HepG2 (cell line): ENCODE data around the gene CD177. TPM values are rescaled to one million over a fixed set of nuclear protein-coding genes. Genes with fewer than 3 reads are reported as not detected.
"Not testable (repeated sequence)": the region's sequence is repeated elsewhere in the genome, so short reads cannot be mapped to it uniquely, and the experiment has no call there.

ENCODE experiments used
- ATAC-seq: fragments of 200-7000 bp; cut with Tn5 transposase; 3 replicates; pipeline ENCODE4 v1.9.1; 2020; ENCODE audit warnings: mild to moderate bottlenecking, moderate library complexity
- BruUV-seq: library from RNA; stranded (reverse); fragments of 400-500 nt; replicated peaks from 2 replicates; lab custom pipeline; 2021; lab: Mats Ljungman, UMichigan
- CTCF ChIA-PET: fragments of 300-600 bp; formaldehyde crosslinking; extraction: SDS; loops from one replicate; lab custom pipeline; 2021; ENCODE audit warnings: low total read pairs, inconsistent platforms, low intra/inter-chr PET ratio; lab: Yijun Ruan, JAX
- POLR2A ChIA-PET: fragments of 350-600 bp; sonication (Branson Sonifier 250); formaldehyde crosslinking; loops from one replicate; lab custom pipeline; 2020; ENCODE audit warnings: antibody characterized with exemption, inconsistent platforms; lab: Yijun Ruan, JAX
- DNase-seq: peaks from one replicate; pipeline ENCODE4 v3.0.0-alpha.2; 2015; ENCODE audit warnings: low spot score
- FAIRE-seq: peaks from 3 replicates; lab custom pipeline; 2011; peaks lifted over from hg19 to GRCh38; lab: Jason Lieb, UNC
- H2AFZ ChIP-seq: one replicate; pipeline ENCODE4 v1.6.1; 2011; ENCODE audit warnings: low read length, inconsistent platforms
- H3K27ac ChIP-seq: fragments of 300-600 bp; 3 replicates; pipeline ENCODE4 v1.8.0; 2011; ENCODE audit warnings: mixed run types, mild to moderate bottlenecking, mixed read lengths, low read length, inconsistent platforms; ENCODE audit not compliant: insufficient read depth; ENCODE audit errors: extremely low read length
- H3K27me3 ChIP-seq, 2 experiments: fragments of 200-600 bp in 1 of 2; 2 replicates in 1 of 2; 3 replicates in 1 of 2; pipeline versions ENCODE4 v1.6.0 to v1.8.0; 2011; ENCODE audit warnings: low read length in 2 of 2, mild to moderate bottlenecking in 2 of 2, moderate library complexity in 2 of 2, inconsistent platforms in 1 of 2; ENCODE audit not compliant: insufficient read depth in 2 of 2, control insufficient read depth in 1 of 2
- H3K36me3 ChIP-seq, 2 experiments: fragments of 200-600 bp in 1 of 2; replicated peaks in 1 of 2; 2 replicates in 1 of 2; 3 replicates in 1 of 2; pipeline versions ENCODE4 v1.5.1 to v1.8.0; 2011; ENCODE audit warnings: low read length in 2 of 2, inconsistent platforms in 1 of 2; ENCODE audit not compliant: insufficient read depth in 2 of 2, control insufficient read depth in 1 of 2
- H3K4me1 ChIP-seq: 2 replicates; pipeline ENCODE4 v1.5.1; 2012; ENCODE audit warnings: low read length, inconsistent platforms; ENCODE audit not compliant: insufficient read depth
- H3K4me2 ChIP-seq: 2 replicates; pipeline ENCODE4 v1.6.0; 2011; ENCODE audit warnings: low read depth, low read length, inconsistent platforms
- H3K4me3 ChIP-seq, 3 experiments: fragments of 200-600 bp in 1 of 3; sonication (generic), shearing (Covaris generic) in 1 of 3; replicated peaks in 1 of 3; 2 replicates each; pipeline ENCODE4 v1.5.1; 2011 to 2016; ENCODE audit warnings: low read length in 3 of 3, inconsistent platforms in 2 of 3, low read depth in 2 of 3, mild to moderate bottlenecking in 2 of 3, control low read depth in 1 of 3, mixed read lengths in 1 of 3; ENCODE audit not compliant: insufficient read depth in 1 of 3
- H3K79me2 ChIP-seq: one replicate; pipeline ENCODE4 v1.6.1; 2011; ENCODE audit warnings: low read length, inconsistent platforms; ENCODE audit not compliant: insufficient read depth
- H3K9ac ChIP-seq: 2 replicates; pipeline ENCODE4 v1.6.0; 2011; ENCODE audit warnings: mild to moderate bottlenecking, low read depth, low read length, inconsistent platforms; ENCODE audit not compliant: insufficient read depth
- H3K9me3 ChIP-seq: 2 replicates; pipeline ENCODE4 v1.5.1; 2012; ENCODE audit warnings: mild to moderate bottlenecking, low read length
- H4K20me1 ChIP-seq: 2 replicates; pipeline ENCODE4 v1.6.0; 2011; ENCODE audit warnings: inconsistent platforms, mild to moderate bottlenecking, low read length, moderate library complexity; ENCODE audit not compliant: insufficient read depth
- DPF2 ChIP-seq: sonication (generic); formaldehyde crosslinking; IDR thresholded peaks from 2 replicates; pipeline ENCODE4 v1.4.0; 2020; ENCODE audit warnings: mild to moderate bottlenecking, low read depth, missing genetic modification reagents, borderline replicate concordance
- DR1 ChIP-seq: sonication (generic); formaldehyde crosslinking; IDR thresholded peaks from 2 replicates; pipeline ENCODE4 v1.8.0; 2021; ENCODE audit warnings: mild to moderate bottlenecking, missing genetic modification reagents, inconsistent platforms
- FOXK2 ChIP-seq: fragments of 450-650 bp; IDR thresholded peaks from 2 replicates; pipeline ENCODE4 v1.6.1; 2016
- HCFC1 ChIP-seq: fragments of 150-350 bp; IDR thresholded peaks from 2 replicates; pipeline ENCODE4 v1.6.1; 2014; ENCODE audit warnings: low read depth, low read length
- MBD4 ChIP-seq: IDR thresholded peaks from 2 replicates; pipeline ENCODE4 v1.6.1; 2012; ENCODE audit warnings: low read length, inconsistent platforms, borderline replicate concordance
- NFE2 ChIP-seq: sonication (generic); formaldehyde crosslinking; IDR thresholded peaks from 2 replicates; pipeline ENCODE4 v1.4.0; 2020; ENCODE audit warnings: missing genetic modification reagents
- PCBP1 ChIP-seq: fragments of 200-400 bp; formaldehyde crosslinking; IDR thresholded peaks from 2 replicates; pipeline ENCODE4 v1.6.1; 2017; ENCODE audit warnings: mild to moderate bottlenecking, low read depth, low read length, borderline replicate concordance
- PHF8 ChIP-seq: sonication (generic); formaldehyde crosslinking; IDR thresholded peaks from 2 replicates; pipeline ENCODE4 v1.5.0; 2020; ENCODE audit warnings: missing genetic modification reagents
- ZFP41 ChIP-seq: sonication (generic); formaldehyde crosslinking; IDR thresholded peaks from 2 replicates; pipeline ENCODE4 v1.4.0; 2020; ENCODE audit warnings: mild to moderate bottlenecking, missing genetic modification reagents, borderline replicate concordance
- ZFX ChIP-seq: sonication (generic); formaldehyde crosslinking; IDR thresholded peaks from 2 replicates; pipeline ENCODE4 v1.4.0; 2020; ENCODE audit warnings: mild to moderate bottlenecking, low read depth, missing genetic modification reagents, moderate library complexity
- WGBS: methylation state at CpG from one replicate; pipeline ENCODE4 v1.1.6; 2017; ENCODE audit warnings: low lambda C conversion rate; 5-methylcytosine and 5-hydroxymethylcytosine counted together
- in situ Hi-C: cut with HindIII; loops from 2 replicates; pipeline ENCODE4 v1.10.0; 2017; ENCODE audit warnings: low pct_unique_long_range_greater_than_20kb; ENCODE audit not compliant: extremely low pct_ligation_motif_present
- intact Hi-C: fragments of 100-400 bp; cut with micrococcal nuclease; formaldehyde crosslinking; loops from one replicate; pipeline ENCODE4 v1.10.0; 2022; ENCODE audit not compliant: unreplicated experiment
- polyA plus RNA-seq, 8 experiments: library from polyadenylated mRNA; depleted of rRNA in 3 of 8; stranded (reverse) in 7 of 8; unstranded in 1 of 8; fragments of >200 nt; fragmentation: Illumina TruSeq in 4 of 8; extraction: Trizol in 4 of 8; gene quantifications; 2 replicates each; pipeline versions ENCODE4 v1.2.1 to v1.2.3, GENCODE V29; 2011 to 2016; ENCODE audit warnings: low read depth in 4 of 8, missing spikeins in 1 of 8, mixed read lengths in 1 of 8; ENCODE audit not compliant: insufficient read depth in 1 of 8
- total RNA-seq, 5 experiments: library from RNA; depleted of rRNA; stranded (reverse); fragments of >200 nt; fragmentation: Illumina TruSeq; extraction: Trizol; gene quantifications; 2 replicates each; pipeline ENCODE4 v1.2.3, GENCODE V29; 2016; ENCODE audit warnings: low read depth in 1 of 5
- TF ChIP-seq, protein P1 (sequence below): IDR thresholded peaks from 2 replicates; pipeline ENCODE4 v1.6.1; 2016; ENCODE audit warnings: mild to moderate bottlenecking, missing biosample characterization, missing genetic modification reagents

The CD177 gene
- total and polyA plus RNA-seq, 2 of the 13 experiments (the other 11 are each of a cell fraction or from before 2014, with no cell fraction given): not detected

DNA sequence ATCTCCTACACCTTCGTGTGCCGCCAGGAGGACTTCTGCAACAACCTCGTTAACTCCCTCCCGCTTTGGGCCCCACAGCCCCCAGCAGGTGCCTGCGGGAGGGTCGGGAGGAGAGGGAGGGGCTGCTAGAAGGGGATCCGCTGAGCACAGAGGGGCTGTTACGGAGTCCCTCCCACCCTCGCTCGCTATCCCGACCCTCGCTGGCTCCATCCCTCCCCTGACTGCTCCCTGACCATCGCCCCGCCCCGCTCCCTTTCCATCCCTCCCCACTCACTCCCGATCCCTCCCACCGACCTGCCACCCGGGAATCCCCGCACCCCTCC lies 780 bp downstream of the CD177 start:
- WGBS: 11% methylated on average over 19 of the region's 19 CpGs
- CTCF ChIA-PET: no interaction called here

GRCh38 chr19:43356749-43357148 lies 3.3 kb downstream of the CD177 start:
- H3K9me3 ChIP-seq, H3K9ac ChIP-seq, H4K20me1 ChIP-seq, H3K36me3 ChIP-seq, H3K27ac ChIP-seq, ATAC-seq, POLR2A ChIA-PET, FAIRE-seq, H3K4me3 ChIP-seq, H3K4me1 ChIP-seq, H2AFZ ChIP-seq, intact Hi-C loops, BruUV-seq, CTCF ChIA-PET, in situ Hi-C loops, H3K79me2 ChIP-seq, DNase-seq, H3K4me2 ChIP-seq: not testable (repeated sequence)
- no CpG with 5 or more reads among the region's 3 CpGs for WGBS
- H3K27me3 ChIP-seq: peaks cover 0 to 10% of the 10 kb centered on the region in 2 experiments; a peak in 1 of 5 replicates

More for the DNA sequence above, 780 bp downstream of the CD177 start:
- DNase-seq (no peak), ATAC-seq (no peak), FAIRE-seq (no peak)
- no peak for TF ChIP-seq MBD4
- TF ChIP-seq, protein P1, sequence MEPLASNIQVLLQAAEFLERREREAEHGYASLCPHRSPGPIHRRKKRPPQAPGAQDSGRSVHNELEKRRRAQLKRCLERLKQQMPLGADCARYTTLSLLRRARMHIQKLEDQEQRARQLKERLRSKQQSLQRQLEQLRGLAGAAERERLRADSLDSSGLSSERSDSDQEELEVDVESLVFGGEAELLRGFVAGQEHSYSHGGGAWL (CRISPR knock-in tag): no peak
- TF ChIP-seq FOXK2: no peak
- TF ChIP-seq PHF8 (CRISPR knock-in tag): no peak
- TF ChIP-seq ZFP41: no peak
- TF ChIP-seq HCFC1: no peak
- TF ChIP-seq NFE2 (CRISPR knock-in tag): no peak
- no peak for TF ChIP-seq DPF2 (CRISPR knock-in tag)
- TF ChIP-seq PCBP1: no peak
- TF ChIP-seq DR1 (CRISPR knock-in tag): no peak
- TF ChIP-seq ZFX (CRISPR knock-in tag): no peak
- Histone ChIP-seq H3K79me2 (no peaks in the 10 kb centered on the region), H3K4me2 (no peak overlapping the region), H3K27ac (no peak overlapping the region), H3K36me3 (no peaks in the 10 kb centered on the region), H3K27me3 (peaks cover 0 to 10% of the 10 kb centered on the region in 2 experiments; a peak in 1 of 5 replicates), H3K4me3 (no peak overlapping the region), H3K4me1 (no peaks in the 10 kb centered on the region), H4K20me1 (no peaks in the 10 kb centered on the region), H3K9me3 (no peaks in the 10 kb centered on the region), H2AFZ (no peak overlapping the region), H3K9ac (no peak overlapping the region)
- BruUV-seq: no TSS peak
- in situ Hi-C loops (no loop called here), intact Hi-C loops (no loop called here)
- POLR2A ChIA-PET: no interaction called here
